ENCODE results near the gene EIF2D.

The EIF2D gene

GRCh38 chr1:206580438-206581113, 31.7 kb downstream of the EIF2D start:
- Histone ChIP-seq H3K27me3 (ENCODE audit: insufficient read depth, low read depth) (no peaks in the 10 kb centered on the region), H4K20me1 (ENCODE audit: insufficient read depth) (peaks cover 44% of the 10 kb centered on the region), H3K36me3 (ENCODE audit: insufficient read depth) (peaks cover 7% of the 10 kb centered on the region; the same call in 1 of the 2 replicates), H2AFZ (ENCODE audit: low read depth) (no peak overlapping the region), H3K4me2 (no peak overlapping the region), H3K27ac (no peak overlapping the region), H3K9ac (no peak overlapping the region), H3K4me1 (ENCODE audit: low read depth, poor library complexity, severe bottlenecking) (peaks cover 24% of the 10 kb centered on the region), H3K4me3 (IDR thresholded peaks at IDR 0.05; ENCODE audit: insufficient read depth, low read depth, low read length) (no peak overlapping the region), H3K79me2 (ENCODE audit: insufficient read depth, low read depth) (peaks cover 66% of the 10 kb centered on the region)
- no peak for TF ChIP-seq CTCF (conservative IDR thresholded peaks at IDR 0.05; ENCODE audit: low read depth, low read length)

- no peak overlapping the region for H2AFZ ChIP-seq (ENCODE audit: low read depth)
- peaks cover 5% of the 10 kb centered on the region; the same call in 1 of the 2 replicates for H3K36me3 ChIP-seq (ENCODE audit: insufficient read depth)
- no peak for TF ChIP-seq CTCF (conservative IDR thresholded peaks at IDR 0.05; ENCODE audit: low read depth, low read length)
- H3K27me3 ChIP-seq (ENCODE audit: insufficient read depth, low read depth), result no peaks in the 10 kb centered on the region
- H3K4me1 ChIP-seq (ENCODE audit: low read depth, poor library complexity, severe bottlenecking), result peaks cover 31% of the 10 kb centered on the region
- no peak overlapping the region for H3K9ac ChIP-seq
- H3K4me3 ChIP-seq (IDR thresholded peaks at IDR 0.05; ENCODE audit: insufficient read depth, low read depth, low read length), result no peak overlapping the region
- H3K4me2 ChIP-seq, result no peak overlapping the region
- peaks cover 73% of the 10 kb centered on the region for H3K79me2 ChIP-seq (ENCODE audit: insufficient read depth, low read depth)
- peaks cover 51% of the 10 kb centered on the region for H4K20me1 ChIP-seq (ENCODE audit: insufficient read depth)
- H3K27ac ChIP-seq, result no peak overlapping the region
Measured at GRCh38 chr1:206579747-206580437, 32.4 kb downstream of the EIF2D start.

- Histone ChIP-seq H3K4me3 (IDR thresholded peaks at IDR 0.05; ENCODE audit: insufficient read depth, low read depth, low read length) (no peak overlapping the region), H3K79me2 (ENCODE audit: insufficient read depth, low read depth) (peaks cover 82% of the 10 kb centered on the region), H3K4me2 (no peak overlapping the region), H3K36me3 (ENCODE audit: insufficient read depth) (no peaks in the 10 kb centered on the region; the same call in 1 of the 2 replicates), H4K20me1 (ENCODE audit: insufficient read depth) (peaks cover 59% of the 10 kb centered on the region), H3K27me3 (ENCODE audit: insufficient read depth, low read depth) (no peaks in the 10 kb centered on the region), H2AFZ (ENCODE audit: low read depth) (no peak overlapping the region), H3K9ac (no peak overlapping the region), H3K4me1 (ENCODE audit: low read depth, poor library complexity, severe bottlenecking) (peaks cover 38% of the 10 kb centered on the region), H3K27ac (no peak overlapping the region)
- TF ChIP-seq CTCF (conservative IDR thresholded peaks at IDR 0.05; ENCODE audit: low read depth, low read length), result no peak
Measured at GRCh38 chr1:206578978-206579374, 33.3 kb downstream of the EIF2D start.

GRCh38 chr1:206578068-206578977, 33.9 kb downstream of the EIF2D start:
- Histone ChIP-seq H3K4me1 (ENCODE audit: low read depth, poor library complexity, severe bottlenecking) (peaks cover 38% of the 10 kb centered on the region), H3K4me2 (no peak overlapping the region), H3K27ac (no peak overlapping the region), H3K4me3 (IDR thresholded peaks at IDR 0.05; ENCODE audit: insufficient read depth, low read depth, low read length) (no peak overlapping the region), H4K20me1 (ENCODE audit: insufficient read depth) (peaks cover 59% of the 10 kb centered on the region), H3K36me3 (ENCODE audit: insufficient read depth) (no peaks in the 10 kb centered on the region; the same call in 1 of the 2 replicates), H3K27me3 (ENCODE audit: insufficient read depth, low read depth) (no peaks in the 10 kb centered on the region), H2AFZ (ENCODE audit: low read depth) (no peak overlapping the region), H3K79me2 (ENCODE audit: insufficient read depth, low read depth) (peaks cover 88% of the 10 kb centered on the region), H3K9ac (no peak overlapping the region)
- TF ChIP-seq CTCF (conservative IDR thresholded peaks at IDR 0.05; ENCODE audit: low read depth, low read length), result no peak
